ENCODE results near the gene ZNF407.

ZNF407 gene

DNA sequence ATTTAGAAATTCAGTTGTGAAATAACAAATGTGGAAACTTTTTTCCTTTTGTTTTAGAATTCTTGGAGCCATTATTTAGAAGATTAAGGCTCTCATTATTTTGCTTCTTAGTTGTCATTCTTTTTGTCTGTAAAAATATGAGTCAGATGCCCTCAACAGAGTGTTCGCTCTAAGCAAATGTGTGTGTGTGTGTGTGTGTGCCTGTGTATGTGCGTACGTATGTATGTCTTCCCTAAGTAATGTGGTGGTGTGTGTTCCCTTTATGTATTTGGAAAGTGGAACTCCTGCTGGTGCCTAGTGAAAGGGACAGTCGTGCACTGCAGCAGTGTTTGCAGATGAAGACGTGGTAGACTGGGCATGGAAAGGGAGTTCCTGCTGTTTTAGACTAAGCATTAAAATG is 27.5 kb downstream of the ZNF407 start:
- no peak overlapping the region for H3K4me3 ChIP-seq (ENCODE audit: low read depth, low read length)
- TF ChIP-seq, protein P1, sequence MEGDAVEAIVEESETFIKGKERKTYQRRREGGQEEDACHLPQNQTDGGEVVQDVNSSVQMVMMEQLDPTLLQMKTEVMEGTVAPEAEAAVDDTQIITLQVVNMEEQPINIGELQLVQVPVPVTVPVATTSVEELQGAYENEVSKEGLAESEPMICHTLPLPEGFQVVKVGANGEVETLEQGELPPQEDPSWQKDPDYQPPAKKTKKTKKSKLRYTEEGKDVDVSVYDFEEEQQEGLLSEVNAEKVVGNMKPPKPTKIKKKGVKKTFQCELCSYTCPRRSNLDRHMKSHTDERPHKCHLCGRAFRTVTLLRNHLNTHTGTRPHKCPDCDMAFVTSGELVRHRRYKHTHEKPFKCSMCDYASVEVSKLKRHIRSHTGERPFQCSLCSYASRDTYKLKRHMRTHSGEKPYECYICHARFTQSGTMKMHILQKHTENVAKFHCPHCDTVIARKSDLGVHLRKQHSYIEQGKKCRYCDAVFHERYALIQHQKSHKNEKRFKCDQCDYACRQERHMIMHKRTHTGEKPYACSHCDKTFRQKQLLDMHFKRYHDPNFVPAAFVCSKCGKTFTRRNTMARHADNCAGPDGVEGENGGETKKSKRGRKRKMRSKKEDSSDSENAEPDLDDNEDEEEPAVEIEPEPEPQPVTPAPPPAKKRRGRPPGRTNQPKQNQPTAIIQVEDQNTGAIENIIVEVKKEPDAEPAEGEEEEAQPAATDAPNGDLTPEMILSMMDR (IDR thresholded peaks at IDR 0.05; ENCODE audit: low read depth, low read length, missing control alignments), result no peak
- no peak for DNase-seq (ENCODE audit: low read depth)

DNA sequence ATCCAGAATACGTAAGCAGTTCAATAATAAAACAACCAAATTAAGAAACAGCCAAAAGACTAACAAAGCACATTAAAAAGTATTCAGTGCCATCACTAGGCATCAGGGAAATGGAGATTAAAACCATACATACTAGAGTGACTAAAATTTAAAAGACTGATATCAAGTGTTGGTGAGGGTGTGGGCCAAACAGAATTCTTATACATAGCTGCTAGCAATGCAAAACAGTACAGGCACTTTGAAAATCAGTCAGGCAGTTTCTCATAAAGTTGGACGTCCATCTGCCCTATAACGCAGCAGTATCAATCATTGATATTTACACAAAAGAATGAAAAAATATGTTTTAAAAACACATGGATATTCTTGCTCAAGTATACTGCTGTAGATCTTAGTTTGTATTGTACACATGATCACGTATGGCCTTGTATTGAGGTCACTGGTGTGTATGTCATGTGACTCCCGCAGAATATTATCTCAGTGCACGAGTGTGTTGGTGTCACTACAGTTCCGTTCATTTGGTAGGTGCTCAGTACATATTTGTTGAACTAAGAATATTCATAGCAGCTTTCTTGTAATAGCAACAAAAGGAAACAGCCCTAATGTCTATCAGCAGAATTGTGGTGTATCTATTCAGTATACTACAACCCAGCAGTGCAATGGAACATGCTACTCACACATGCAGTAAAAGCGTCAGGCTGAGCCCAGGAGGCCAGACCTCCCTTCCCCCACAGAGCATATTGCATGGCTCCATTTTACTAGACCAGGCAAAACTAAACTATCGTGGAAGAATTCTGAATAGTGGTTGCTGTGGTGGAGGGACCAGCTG is 28.6 kb downstream of the ZNF407 start:
- TF ChIP-seq, protein P1 (IDR thresholded peaks at IDR 0.05; ENCODE audit: low read depth, low read length, missing control alignments), result no peak
- no peak for DNase-seq (ENCODE audit: low read depth)

DNA sequence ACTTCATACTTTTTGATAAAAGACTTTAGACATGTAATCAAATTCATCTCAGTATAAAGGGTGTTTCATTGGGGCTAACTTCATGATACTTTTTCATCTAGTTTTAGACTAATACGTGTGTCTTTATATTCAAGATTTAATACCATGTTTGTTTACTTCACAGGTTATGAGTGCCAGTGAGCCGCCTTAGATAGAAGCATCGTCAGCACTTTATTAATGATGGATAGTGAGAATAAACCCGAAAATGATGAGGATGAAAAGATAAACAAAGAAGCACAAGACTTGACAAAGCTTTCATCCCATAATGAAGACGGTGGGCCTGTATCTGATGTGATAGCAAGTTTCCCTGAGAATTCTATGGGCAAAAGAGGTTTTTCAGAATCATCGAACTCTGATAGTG is 33.1 kb downstream of the ZNF407 start:
- H3K4me3 ChIP-seq (ENCODE audit: low read depth, low read length), result no peak overlapping the region
- no peak for DNase-seq (ENCODE audit: low read depth)
- TF ChIP-seq, protein P1 (IDR thresholded peaks at IDR 0.05; ENCODE audit: low read depth, low read length, missing control alignments), result no peak

More for the DNA sequence above, 28.6 kb downstream of the ZNF407 start:
- H3K4me3 ChIP-seq (ENCODE audit: low read depth, low read length), result no peak overlapping the region

DNA sequence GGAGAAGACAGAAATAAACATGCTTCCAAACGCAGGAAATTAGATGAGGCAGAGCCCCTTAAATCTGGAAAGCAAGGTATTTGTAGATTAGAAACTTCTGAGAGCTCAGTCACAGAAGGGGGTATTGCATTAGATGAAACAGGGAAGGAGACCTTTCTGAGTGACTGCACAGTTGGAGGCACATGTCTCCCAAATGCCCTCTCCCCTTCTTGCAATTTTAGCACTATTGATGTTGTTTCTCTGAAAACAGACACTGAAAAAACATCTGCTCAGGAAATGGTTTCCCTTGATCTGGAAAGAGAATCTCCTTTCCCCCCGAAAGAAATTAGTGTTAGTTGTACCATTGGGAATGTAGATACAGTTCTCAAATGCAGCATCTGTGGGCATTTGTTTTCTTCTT is 33.5 kb downstream of the ZNF407 start:
- TF ChIP-seq, protein P1 (IDR thresholded peaks at IDR 0.05; ENCODE audit: low read depth, low read length, missing control alignments), result no peak
- no peak overlapping the region for H3K4me3 ChIP-seq (ENCODE audit: low read depth, low read length)
- DNase-seq (ENCODE audit: low read depth), result no peak

DNA sequence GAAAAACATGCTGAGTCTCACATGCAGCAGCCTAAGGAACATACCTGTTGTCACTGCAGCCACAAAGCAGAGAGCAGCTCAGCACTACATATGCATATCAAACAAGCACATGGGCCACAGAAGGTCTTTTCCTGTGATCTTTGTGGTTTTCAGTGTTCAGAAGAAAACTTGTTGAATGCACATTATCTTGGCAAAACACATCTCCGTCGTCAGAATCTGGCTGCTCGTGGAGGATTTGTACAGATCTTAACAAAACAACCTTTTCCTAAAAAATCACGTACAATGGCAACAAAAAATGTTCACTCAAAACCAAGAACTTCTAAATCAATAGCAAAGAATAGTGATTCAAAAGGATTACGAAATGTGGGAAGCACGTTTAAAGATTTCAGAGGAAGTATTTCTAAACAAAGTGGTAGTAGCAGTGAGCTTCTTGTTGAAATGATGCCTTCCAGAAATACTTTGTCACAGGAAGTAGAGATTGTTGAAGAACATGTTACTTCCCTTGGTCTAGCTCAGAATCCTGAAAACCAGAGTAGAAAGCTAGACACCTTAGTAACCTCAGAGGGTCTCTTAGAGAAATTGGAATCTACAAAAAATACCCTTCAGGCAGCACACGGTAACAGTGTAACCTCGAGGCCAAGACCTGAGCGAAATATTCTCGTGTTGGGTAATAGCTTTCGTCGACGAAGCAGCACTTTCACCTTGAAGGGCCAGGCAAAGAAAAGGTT is 34.1 kb downstream of the ZNF407 start:
- no peak for DNase-seq (ENCODE audit: low read depth)
- TF ChIP-seq, protein P1 (IDR thresholded peaks at IDR 0.05; ENCODE audit: low read depth, low read length, missing control alignments), result no peak
- no peak overlapping the region for H3K4me3 ChIP-seq (ENCODE audit: low read depth, low read length)

DNA sequence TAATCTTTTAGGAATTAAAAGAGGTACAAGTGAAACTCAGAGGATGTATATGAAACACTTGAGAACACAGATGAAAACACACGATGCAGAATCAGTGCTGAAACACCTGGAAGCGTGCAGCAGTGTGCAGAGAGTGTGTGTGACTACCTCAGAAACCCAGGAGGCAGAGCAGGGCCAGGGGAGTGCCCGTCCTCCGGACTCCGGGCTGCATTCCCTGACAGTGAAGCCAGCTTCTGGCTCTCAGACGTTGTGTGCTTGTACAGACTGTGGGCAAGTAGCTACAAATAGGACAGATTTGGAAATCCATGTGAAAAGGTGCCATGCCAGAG is 34.6 kb downstream of the ZNF407 start:
- no peak overlapping the region for H3K4me3 ChIP-seq (ENCODE audit: low read depth, low read length)
- no peak for DNase-seq (ENCODE audit: low read depth)
- TF ChIP-seq, protein P1 (IDR thresholded peaks at IDR 0.05; ENCODE audit: low read depth, low read length, missing control alignments), result no peak
